HG03196 (cell line): Measurements from ENCODE around the gene CKLF.
"Not testable (repeated sequence)": the region's sequence is repeated elsewhere in the genome, so short reads cannot be mapped to it uniquely, and the experiment has no call there.

Experiments used
- ATAC-seq: cut with Tn5 transposase; IDR thresholded peaks from one replicate; pipeline ENCODE4 v1.9.1; 2021; ENCODE audit not compliant: unreplicated experiment

The CKLF gene

GRCh38 chr16:66592241-66592640 lies 39.9 kb downstream of the CKLF start:
- ATAC-seq: no peak

DNA sequence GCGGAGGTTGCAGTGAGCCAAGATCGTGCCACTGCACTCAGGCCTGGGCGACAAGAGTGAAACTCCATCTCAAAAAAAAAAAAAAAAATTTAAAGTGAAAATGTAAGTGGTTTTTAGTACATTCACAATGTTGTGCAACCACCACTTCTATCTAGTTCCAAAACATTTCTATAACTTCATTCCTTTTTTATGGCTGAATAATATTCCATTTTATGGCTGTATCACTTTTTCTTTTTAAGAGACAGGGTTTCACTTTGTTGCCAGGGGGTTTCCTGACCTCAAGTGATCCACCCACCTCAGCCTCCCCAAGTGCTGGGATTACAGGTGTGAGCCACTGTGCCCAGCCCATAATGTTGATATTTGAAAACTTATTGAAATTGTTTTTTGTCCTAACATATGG lies 40.4 kb downstream of the CKLF start:
- no peak for ATAC-seq

DNA sequence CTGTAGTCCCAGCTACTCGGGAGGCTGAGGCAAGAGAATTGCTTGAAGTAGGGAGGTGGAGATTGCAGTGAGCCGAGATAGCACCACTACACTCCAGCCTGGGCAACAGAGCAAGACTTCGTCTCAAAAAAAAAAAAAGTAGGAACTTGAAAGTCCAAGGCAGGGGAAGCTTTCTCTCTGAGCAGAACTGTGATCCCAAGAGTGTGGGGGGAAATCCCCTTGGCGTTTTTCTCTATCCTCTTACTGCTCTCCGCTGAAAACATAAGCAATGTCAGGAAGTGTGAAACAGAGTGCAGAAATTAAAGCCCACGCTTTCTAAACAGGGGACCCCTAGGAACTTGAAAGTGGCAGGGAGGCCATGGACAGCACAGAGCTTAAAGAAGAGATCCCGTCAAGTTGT lies 42.4 kb downstream of the CKLF start:
- no peak for ATAC-seq

GRCh38 chr16:66596559-66596958 lies 44.2 kb downstream of the CKLF start:
- ATAC-seq: not testable (repeated sequence)

- ATAC-seq: no peak
These were observed 44.8 kb downstream of the CKLF start for GRCh38 chr16:66596986-66597848.

DNA sequence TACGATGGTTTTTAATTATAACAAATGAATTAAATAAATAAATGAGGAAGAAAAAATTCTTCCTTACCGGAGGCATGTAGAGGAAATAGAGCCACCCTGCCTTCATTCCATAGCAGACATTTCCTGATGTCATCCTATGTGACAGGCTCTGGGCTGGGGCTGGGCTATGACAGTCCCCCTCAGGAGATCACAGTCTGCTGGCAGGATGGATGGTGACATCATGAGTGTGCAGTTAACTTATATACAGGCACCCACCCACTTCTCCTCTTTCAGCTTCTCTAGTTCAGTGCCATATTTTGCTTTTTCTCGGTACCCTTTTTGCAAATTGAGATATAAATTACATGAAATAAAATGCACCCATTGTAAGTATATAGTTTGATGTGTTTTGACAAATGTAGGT lies 45.7 kb downstream of the CKLF start:
- ATAC-seq: no peak

DNA sequence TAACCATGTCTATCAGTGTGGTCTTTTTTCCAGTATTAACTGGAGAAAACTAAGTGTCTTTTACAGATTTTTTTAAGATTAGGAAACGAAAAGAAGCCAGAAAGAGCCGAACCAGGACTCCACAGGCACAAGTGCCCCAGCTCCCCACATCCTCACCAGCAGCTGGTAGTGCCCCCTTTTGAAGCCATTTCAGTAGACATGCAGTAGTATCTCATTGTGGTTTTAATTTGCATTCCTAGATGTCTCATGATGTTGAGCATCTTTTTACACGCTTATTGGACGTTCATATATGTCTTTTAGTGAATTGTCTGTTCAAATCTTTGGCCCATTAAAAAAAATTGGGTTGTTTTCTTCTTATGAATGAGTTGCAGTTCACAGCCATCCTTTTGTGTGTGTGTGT lies 47.4 kb downstream of the CKLF start:
- ATAC-seq: no peak

- no peak for ATAC-seq
These were observed 48.1 kb downstream of the CKLF start for GRCh38 chr16:66600477-66600876.

GRCh38 chr16:66601471-66601870 lies 49.1 kb downstream of the CKLF start:
- ATAC-seq: no peak

DNA sequence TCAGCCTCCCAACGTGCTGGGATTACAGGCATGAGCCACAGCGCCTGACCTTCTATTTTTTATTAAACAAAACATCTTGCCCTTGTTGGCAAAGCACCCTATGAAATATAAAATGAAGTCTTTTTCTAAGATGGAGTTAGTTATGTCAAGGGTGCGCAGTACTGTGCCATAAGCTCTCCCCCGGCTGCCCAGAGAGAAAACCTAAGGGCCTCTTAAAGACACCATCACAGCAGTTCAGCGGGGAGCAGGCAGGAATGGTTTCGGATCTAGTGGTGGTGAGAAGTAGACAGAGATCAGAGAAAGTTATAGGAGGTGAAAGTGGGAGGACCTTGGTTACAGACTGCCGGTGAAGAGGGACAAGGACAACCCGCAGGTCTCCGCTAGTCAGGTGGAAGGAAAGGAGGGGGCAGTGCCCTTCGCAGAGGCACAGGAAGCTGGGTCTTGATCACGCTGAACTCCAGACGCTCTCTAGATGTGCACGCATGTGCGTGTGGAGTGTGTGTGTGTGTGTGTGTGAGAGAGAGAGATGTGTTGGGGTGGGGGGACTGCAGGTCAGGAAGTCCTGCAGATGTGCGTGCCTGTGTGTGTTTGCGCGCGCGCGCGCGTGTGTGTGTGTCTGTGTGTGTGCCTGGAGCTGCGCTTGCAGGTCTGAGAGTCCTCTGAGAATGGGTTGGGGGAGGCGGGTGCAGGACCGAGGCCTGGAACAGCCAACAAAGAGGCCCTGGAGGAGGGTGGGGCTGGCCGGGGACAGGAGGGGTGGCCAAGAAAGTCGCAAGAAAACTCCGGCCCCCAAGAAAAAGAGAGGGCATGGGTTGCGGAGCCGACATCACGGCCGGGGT lies 51.4 kb downstream of the CKLF start:
- no peak for ATAC-seq

DNA sequence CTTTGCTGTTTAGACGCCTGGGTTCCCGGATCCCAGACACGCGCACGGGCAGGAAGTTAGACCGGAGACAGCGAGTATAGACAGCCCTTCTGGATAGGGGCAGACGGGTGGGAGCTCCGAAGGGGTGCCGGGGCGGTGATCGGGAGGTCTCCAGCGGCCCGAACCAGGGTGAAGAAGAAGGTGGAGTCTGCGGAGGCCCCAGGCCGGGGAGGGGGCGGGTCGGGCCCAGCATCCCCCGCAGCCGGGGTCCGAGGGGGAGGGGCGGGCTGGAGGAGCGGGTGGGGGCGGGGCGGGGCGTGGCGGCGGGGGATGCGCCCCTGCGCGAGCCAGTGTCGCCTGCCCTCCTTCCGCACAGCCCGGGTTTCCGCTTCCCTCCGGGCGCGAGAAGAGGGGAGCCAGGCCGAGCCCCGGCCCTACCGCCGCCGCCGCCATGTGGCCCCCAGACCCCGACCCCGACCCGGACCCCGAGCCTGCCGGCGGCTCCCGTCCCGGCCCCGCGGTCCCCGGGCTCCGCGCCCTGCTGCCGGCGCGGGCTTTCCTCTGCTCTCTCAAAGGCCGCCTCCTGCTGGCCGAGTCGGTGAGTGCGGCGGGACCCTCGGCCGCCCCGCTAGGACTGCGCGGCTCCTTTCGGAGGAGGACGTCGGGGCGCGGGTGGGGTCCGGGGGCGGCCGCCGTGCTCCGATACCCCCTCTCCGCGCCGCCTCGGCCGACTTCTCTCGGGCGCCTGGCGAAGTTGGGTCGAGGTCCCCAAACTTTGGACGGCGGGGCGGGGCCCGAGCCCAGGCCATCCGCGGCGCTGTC lies 52.2 kb downstream of the CKLF start, which contains the start of gene CMTM3:
TSS of gene CMTM3 (plus strand) at position 329 of the 801 bp plus-strand sequence. CDS start at position 431, 102 bp downstream.
- no peak for ATAC-seq

- ATAC-seq: no peak
These were observed 53.0 kb downstream of the CKLF start for GRCh38 chr16:66605177-66605978.

- peak; percentile 70 for ATAC-seq
These were observed 53.8 kb downstream of the CKLF start for GRCh38 chr16:66605979-66606751.

DNA sequence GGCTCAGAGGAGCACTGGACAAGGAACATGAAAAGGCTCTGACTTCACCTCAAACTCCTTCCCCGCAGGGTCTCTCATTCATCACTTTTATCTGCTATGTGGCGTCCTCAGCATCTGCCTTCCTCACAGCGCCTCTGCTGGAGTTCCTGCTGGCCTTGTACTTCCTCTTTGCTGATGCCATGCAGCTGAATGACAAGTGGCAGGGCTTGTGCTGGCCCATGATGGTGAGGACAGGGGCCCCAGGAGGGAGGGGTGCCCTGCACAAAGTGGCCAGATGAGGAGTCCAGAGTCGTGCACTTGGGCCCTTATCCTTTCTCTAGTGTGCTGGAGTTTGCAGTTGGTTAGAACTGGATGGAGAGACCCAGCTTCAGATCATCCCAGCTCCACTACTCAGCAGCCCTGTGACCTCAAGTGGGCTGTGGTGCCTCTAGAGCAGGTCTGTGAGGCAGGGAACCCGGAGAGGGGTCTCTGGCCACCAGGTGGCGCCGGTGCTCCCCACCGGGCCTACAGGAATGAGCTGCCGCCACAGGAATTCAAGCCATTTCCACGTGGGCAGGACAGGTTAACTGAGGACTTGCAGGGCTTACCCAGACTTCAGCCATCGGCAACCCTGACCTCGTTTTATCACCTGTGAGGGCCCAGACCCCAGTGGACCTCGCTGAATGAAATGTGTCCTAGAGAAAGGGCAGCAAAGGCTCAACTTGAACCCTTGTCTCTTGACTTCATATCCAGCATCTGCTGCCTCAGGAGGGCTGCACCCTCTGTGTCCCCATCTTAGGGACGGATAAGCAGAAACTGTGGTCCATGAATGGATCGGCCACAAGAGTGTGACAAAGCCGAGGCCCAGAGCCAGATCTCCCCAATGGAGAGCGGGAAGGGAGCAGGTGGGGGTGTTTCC lies 56.1 kb downstream of the CKLF start:
- ATAC-seq: no peak

- no peak for ATAC-seq
These were observed 56.7 kb downstream of the CKLF start for GRCh38 chr16:66609139-66609510.

DNA sequence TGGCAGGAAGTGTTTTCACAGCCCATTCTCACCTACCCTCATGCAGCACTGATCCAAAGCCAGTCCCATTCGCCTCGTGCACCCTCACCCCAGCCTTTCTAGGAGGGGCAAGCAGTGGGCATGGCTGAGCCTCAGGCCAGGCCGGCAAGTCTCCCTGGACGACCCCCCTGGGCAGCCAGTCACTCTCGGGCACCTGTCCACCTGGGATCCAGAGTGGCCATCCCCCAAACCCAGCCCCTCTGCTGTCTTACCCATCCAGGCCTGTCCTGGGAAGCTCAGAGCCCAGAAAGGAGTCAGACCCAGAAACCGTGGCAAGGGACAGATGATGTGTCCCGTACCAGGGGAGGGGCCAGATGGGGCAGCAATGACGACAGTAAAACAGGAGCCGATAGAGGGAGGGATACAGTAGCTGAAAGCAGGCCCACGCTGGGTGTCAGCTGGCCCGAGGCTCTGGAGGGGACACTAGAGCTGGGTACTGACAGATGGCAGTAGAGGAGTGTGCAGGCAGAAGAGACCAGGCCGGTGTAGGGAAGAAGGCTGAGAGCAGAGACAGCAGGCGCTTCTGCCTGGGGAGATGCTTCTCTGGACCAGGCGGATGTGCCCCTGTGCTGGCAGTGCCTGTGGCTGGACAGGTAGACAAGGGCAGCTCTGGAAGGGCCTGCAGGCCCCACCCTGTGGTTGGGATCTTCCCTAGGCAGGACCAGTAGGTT lies 57.9 kb downstream of the CKLF start:
- no peak for ATAC-seq

DNA sequence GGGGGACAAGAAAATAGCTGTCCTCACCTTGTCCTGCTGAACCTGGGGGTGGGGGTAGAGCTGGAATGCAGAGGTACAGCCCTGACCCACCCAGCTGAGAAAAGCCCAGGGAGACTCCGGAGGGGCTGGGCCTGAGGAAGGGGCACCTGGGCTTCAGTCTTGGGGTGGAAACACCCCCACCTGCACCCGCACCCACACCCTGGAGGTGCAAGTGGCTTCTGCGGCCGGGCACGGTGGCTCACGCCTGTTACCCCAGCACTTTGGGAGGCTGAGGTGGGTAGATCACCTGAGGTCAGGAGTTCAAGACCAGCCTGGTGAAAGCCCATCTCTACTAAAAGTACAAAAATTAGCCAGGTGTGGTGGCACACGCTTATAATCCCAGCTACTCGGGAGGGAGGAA lies 59.5 kb downstream of the CKLF start:
- not testable (repeated sequence) for ATAC-seq

DNA sequence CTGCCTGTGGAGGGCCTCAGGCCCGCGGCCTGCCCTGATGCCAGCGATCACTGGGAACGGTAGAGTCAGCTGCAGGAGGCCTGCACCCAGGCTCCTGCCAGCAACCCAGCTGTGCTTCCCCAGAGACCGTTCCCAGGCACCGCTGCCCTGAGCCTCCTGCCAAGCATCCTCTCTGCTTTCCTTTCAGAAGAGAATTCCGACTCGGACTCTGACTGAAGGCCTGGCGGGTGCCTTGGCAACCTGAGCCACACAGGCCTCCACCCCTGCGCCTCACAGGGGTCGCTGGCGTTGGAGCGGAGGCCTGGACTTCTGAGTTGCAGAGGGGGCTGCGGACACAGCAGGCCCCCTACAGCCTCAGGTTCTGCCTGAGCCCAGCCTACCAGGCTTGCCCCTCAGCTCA lies 60.0 kb downstream of the CKLF start:
- no peak for ATAC-seq
